ENCODE results near the gene FLT1.

GRCh38 chr13:28492569-28493367 is 2.2 kb downstream of the FLT1 start:
- TF ChIP-seq CTCF (conservative IDR thresholded peaks at IDR 0.05) (no peak), EZH2 (IDR thresholded peaks at IDR 0.05; ENCODE audit: low read depth) (no peak)
